HG03575 (cell line): ENCODE results near the gene CYTL1.
"Not testable (repeated sequence)": the region's sequence is repeated elsewhere in the genome, so short reads cannot be mapped to it uniquely, and the experiment has no call there.

Experiments
- ATAC-seq: cut with Tn5 transposase; IDR thresholded peaks from one replicate; pipeline ENCODE4 v1.9.1; 2021; ENCODE audit not compliant: unreplicated experiment, insufficient number of reproducible peaks, low FRiP score; ENCODE audit errors: extremely low read depth

The CYTL1 gene

GRCh38 chr4:5012244-5012898 lies 6.9 kb downstream of the CYTL1 start:
- ATAC-seq, result no peak

DNA sequence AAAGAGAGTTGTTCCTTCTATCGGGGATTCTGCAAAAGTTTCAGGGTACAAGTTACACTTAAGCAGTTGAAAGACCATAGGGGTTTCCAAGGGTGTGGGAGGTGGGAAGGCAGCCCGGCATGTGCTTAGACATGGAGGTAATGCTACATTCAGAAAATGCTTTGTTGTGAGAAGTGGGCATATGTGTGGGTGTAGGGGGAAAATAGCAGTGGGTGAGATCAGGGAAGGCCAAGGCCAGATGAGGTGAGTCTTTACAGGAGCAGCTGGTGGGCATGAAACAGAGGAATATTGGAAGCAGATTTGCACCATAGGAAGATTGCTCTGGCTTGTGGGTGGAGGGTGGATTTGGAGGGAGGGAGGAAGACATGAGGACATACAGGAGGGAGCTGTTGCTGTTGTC lies 8.3 kb downstream of the CYTL1 start:
- ATAC-seq, result no peak

DNA sequence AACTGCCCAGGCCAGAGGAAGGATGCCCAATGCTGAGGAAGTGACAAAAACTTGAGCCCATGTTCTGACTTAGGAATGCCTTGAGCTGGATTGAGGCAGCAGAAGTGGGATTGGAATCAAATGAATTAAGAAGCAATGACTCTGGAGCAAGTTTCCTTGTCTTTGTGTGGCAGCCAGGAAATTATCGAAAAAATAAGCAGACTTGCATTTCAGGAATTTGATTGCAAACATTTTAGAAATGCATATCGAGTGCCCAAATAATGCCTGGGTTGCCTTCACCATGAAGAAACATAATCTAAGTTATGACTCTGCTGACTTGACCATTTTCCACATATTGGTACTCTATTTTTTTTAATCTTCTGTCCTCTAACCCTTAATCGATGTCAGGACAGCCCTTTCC lies 9.5 kb downstream of the CYTL1 start:
- ATAC-seq, result no peak

DNA sequence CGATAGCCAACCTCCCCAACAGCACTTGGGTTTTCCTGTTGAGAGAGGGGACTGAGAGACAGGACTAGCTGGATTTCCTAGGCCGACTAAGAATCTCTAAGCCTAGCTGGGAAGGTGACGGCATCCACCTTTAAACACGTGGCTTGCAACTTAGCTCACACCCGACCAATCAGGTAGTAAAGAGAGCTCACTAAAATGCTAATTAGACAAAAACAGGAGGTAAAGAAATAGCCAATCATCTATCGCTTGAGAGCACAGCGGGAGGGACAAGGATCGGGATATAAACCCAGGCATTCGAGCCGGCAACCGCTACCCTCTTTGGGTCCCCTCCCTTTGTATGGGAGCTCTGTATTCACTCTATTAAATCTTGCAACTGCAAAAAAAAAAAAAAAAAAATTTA lies 12.3 kb downstream of the CYTL1 start:
- not testable (repeated sequence) for ATAC-seq

GRCh38 chr4:5004496-5004895 lies 14.8 kb downstream of the CYTL1 start:
- ATAC-seq, result no peak

DNA sequence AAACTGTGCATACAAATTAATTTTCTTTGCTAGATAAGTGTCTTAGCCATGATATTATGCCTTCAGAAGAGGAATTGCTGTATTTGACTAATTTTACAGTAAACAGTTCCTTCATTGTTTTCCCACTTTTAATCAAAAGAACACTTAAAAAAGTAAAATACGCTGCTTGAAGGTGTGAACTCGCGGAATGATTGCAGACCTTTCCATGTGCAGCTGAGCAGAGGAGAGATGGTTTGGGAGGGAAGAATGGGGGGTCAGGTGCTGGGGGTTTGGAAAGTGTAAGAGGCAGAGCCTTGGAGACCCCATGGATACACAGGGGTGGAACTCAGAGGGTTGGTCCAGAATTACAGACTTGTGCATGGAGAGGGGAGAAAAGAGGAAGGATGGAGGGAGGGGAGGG lies 15.3 kb downstream of the CYTL1 start:
- ATAC-seq, result no peak

DNA sequence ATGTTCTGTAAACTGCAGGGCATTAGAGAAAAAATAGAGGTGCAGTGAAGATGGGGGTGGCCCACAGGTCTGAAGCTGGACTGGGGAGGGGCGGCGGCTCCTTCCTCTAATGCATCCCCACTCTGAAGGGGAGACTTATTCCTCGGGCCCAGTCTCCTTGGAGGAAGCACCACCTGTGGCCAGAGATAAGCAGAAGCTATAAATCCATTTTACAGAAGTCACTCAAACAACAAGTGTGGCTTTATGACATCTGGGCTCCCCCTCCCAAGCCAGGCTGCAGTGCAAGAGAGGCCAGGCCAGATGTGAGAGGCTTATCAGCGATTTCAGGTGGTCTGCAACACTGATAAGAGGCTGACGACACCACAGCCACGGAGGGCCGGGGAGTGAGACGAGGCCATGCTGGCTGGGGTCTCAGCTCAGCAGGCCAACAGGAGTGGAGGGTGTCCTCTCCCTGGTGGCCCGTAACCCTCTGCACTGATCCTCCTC lies 15.8 kb downstream of the CYTL1 start:
- no peak for ATAC-seq

DNA sequence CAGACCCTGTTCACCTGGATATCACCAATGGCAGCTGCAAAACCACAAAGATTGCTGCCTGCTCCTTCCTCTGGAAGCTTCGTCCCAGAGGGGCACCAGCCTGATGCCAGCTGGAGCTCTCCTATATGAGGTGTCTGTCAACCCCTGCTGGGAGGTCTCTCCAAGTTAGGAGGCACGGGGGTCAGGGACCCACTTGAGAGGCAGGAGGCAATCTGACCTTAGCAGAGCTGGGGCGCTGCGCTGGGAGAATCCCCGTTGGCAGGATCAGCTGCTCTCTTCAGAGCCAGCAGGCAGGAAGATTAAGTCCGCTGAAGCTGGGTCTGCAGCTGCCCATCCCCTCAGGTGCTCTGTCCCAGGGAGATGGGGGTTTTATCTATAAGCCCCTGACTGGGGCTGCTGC lies 17.6 kb downstream of the CYTL1 start:
- ATAC-seq, result not testable (repeated sequence)

DNA sequence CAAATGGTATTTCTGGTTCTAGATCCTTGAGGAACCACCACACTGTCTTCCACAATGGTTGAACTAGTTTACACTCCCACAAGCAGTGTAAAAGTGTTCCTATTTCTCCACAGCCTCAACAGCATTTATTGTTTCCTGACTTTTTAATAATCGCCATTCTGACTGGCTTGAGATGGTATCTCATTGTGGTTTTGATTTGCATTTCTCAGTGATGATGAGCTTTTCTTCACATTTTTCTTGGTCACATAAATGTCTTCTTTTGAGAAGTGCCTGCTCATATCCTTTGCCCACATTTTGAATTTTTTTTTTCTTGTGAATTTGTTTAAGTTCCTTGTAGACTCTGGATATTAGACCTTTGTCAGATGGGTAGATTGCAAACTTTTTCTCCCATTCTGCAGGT lies 22.3 kb downstream of the CYTL1 start:
- not testable (repeated sequence) for ATAC-seq

- ATAC-seq, result no peak
Observed at GRCh38 chr4:4995908-4996265, 23.4 kb downstream of the CYTL1 start.

DNA sequence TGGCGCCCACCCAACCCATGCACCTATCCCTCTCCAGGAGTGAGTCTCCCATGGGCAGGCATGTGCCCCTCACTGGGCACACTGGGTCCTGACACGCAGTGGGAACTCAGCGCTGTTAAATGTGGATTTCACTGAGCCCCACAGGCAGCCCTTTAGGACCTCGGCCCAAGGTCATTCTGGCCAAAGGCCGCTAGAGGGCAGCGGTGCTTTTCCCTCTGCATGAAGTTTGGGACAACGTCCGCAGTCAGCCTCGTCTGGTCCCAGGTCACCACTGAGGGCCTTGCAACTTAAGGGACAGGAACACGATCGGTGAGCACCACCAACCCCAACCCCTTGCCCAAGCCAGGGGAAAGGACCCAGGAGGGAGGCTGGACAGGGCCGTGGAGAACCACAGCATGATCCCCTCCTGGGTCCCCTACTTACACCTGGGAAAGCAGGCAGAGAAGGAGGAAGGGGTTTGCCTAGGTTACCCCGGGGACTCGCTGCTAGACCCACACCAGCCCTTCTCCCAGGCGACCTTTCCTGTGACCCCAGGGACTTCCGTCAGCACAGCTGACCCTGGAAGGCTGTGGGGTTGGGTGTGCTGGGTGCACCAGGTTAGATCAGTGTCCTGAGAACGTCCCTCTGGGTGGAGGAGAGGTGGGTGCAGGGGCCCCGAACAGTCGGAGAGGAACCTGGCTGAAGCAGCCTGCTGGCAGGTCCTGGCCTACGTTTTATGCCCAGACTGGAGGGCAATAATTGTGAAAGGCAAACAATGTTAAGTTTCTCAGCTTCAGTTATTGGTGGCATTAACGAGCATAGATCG lies 24.0 kb downstream of the CYTL1 start:
- ATAC-seq, result no peak

DNA sequence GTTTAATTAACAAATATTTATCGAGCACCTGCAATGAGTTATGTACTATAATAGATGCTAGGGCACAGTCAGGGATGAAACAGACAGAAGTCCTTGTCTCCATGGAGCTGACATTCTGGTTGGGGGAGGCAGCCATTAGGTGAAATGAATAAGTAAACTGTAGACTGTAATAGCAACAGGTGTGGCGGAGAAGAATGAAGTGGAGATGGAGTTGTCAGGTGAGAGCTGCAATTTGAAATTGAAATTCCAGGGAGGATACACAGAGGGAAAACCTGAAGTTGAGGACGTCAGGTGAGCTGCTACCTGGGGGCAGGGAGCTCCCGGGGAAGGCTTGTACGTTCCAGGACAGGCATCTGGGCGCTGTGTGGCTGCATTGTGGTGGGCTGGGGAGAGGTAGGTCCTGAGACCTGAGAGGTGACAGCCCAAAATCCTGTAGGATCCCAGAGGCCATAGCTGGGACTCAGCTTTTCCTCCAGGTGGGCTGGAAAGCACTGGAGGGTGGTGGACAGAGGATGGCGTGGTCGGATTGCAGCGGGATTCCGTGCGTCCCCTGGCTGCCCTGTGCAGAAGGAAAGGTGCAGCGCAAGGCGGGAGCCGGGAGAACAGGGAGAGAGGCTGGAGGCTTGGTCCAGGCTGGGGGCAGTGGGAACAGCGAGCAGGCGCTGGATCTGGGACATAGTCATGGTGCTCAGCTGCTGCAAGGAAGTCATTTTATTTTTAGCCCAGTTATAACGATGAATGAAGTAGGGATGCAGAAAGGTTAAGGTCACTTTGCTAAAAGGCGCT lies 24.8 kb downstream of the CYTL1 start:
- no peak for ATAC-seq

DNA sequence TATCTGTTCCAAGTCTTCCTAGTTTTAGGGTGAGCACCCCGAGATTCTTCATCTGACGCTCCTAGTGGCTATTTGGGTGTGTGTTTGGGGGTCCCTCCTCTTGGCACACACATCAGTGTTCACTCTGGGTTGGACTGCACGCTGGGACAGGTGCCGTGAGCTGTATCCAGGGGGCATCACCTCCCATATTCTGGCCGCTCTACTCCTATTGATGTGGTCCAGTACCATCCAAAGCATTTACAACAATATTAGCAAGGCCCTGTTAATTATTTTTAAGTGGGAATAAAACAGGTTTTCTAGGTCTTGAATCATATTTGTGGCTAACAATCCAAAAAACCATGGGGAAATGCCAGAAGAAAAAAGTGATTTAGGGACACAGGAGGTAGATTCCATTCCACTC lies 26.4 kb downstream of the CYTL1 start:
- no peak for ATAC-seq

DNA sequence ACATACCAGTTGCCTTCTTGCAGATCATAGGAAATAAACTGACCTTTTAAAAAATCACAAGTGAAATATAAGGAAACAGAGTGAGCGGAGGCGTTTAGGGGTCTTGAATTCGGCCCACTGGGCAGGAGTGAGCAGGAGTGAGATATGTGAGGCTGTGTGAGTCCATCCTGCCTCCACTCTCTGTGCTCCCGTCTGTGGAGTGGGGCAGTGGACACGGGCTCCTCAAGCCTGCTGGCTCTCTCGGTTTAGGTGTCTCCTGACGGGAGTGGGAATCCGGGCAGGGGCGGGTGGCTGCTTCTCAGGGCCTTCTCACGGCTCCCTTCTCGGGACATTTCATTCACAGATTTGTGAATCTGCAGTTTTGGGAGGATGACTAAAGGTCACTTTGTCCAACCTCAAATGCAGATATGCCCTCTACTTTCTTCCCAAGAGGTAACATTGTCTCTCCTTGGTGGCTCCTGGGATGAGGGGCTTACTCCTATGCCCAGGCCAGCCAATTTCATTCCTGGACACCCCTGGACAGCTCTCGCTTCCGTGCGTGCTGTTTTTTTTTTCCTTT lies 27.6 kb downstream of the CYTL1 start:
- no peak for ATAC-seq

DNA sequence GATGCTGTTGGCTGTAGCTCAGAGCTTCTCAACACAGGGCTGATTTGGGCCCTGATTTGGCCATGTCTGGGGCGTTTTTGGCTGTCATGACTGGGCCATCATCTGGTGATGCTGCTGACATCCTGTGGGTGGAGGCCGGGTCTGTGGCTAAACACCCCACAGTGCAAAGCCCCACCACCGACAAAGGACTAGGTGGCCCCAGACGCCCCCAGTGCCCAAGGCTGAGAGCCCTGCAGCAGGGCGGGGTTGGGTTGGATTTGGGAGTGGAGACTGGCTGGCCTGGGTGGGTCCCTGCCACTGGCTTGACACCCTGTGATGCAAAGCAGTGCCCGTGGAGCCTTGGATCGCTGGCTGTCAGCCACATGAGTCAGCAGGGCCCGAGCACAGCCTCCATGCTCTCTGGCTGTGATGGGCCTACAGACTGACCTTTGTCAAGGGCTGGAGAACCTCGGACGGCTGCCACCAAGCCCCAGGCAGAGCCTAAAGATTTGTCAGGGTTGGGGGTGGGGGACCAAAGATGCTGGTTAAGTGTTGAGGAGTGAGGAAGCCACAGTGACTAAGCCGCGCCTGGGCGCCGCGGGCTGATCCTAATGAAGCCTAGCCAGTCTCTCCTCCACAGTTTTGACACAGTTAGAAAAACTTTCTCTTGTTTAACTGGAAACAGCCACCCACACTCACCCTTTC lies 28.3 kb downstream of the CYTL1 start:
- no peak for ATAC-seq

- no peak for ATAC-seq
Observed at GRCh38 chr4:4990329-4990728, 28.9 kb downstream of the CYTL1 start.

GRCh38 chr4:4989083-4989622 lies 30.1 kb downstream of the CYTL1 start:
- ATAC-seq, result no peak

DNA sequence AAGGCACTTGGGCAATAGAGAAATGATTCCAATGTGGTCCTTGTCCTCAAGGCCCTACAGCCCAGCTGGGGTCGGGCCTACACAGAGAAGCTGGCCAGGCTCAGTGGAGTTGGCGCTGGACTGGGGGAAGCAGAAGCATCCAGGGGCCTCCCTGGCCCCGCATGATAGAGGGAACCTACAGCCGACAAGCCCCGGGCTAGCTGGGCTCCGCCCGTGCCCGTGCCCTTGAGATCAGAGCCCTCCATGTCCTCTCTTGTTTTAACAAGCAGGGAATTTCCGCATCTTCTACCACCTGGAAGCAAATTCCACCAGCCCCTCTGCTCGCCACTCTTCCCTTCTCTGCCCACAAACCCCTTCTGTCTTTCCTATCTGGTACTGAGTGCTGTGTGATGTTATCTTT lies 31.6 kb downstream of the CYTL1 start:
- ATAC-seq, result no peak

GRCh38 chr4:4986841-4987240 lies 32.4 kb downstream of the CYTL1 start:
- no peak for ATAC-seq
